NCI-H510A (cell line): ENCODE data around the gene PPME1.
A peak's percentile ranks its signal among the peaks of the same experiment; 100 is the strongest.
"Not testable (repeated sequence)": the region's sequence is repeated elsewhere in the genome, so short reads cannot be mapped to it uniquely, and the experiment has no call there.

ENCODE experiments used
- DNase-seq: peaks from one replicate; lab custom pipeline; 2025; lab: John Stamatoyannopoulos, UW

PPME1 gene, protein sequence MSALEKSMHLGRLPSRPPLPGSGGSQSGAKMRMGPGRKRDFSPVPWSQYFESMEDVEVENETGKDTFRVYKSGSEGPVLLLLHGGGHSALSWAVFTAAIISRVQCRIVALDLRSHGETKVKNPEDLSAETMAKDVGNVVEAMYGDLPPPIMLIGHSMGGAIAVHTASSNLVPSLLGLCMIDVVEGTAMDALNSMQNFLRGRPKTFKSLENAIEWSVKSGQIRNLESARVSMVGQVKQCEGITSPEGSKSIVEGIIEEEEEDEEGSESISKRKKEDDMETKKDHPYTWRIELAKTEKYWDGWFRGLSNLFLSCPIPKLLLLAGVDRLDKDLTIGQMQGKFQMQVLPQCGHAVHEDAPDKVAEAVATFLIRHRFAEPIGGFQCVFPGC

DNA sequence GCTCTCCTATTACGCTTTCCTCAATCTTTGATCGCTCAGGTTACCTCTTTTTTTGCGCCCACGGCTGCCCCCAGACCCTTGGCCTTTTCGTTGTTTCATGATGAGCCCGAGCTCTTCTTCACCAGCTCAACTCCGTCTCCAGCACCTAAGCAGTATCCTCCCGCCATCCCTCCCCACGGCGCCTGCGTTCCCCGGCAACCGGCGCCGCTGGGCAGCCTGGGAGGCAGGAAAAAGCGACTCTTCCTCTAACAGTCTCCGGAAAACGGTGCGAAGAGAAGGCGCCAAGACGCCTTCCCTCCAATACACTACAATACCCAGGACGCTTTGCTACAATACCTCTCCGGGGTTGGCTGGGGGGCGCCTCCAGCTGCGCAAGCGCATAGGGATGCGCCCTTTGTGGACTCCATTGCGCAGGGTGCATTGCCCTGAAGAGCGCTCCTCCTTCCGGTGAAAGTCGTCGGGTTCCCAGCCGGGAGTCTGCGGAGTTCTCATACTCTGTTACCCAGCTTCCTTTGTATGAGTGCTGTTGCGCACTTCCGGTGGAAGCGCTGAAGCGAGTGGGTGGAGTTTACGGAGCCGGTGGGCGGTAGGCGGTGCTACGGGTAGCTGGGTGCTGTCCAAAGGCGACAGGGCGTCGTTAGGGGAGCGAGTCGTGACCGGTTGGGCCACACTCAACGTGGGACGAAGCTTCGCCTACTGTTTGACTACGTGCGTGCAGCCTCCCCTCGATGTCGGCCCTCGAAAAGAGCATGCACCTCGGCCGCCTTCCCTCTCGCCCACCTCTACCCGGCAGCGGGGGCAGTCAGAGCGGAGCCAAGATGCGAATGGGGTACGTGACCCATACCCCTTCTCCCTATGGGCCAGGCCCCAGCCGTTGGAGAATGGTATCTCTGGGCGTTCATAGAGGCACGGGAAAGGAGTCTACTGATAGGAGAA, at the start of gene PPME1, which contains the start of gene C2CD3:
Gene PPME1, plus strand, starts transcription at position 596 of the 936 bp plus-strand sequence. Its CDS starts 133 bp downstream, at position 729.
Gene C2CD3, minus strand, starts transcription at position 309 of the 936 bp plus-strand sequence. Its CDS starts 210 bp downstream, at position 99.
- peak; percentile 99 for DNase-seq

DNA sequence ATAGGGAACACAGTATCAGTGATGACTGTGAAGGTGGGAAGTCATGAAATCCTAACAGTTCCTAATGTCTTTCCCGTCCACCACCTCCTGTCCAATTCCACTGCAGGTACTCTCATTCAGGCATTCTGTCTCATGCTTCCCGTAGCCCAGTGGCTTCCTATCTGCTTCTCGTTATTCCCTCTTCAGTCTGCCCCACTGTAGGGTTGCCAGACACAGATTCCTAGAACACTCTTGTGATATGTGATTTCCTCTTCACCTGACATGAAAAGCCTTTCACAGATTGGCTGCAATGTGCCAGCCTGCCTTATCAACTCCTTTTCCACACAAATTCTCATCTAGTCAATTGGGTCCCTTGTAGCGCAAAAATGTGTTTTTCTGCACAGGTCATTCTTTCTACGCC, 49.3 kb upstream of the PPME1 start:
- no peak for DNase-seq

DNA sequence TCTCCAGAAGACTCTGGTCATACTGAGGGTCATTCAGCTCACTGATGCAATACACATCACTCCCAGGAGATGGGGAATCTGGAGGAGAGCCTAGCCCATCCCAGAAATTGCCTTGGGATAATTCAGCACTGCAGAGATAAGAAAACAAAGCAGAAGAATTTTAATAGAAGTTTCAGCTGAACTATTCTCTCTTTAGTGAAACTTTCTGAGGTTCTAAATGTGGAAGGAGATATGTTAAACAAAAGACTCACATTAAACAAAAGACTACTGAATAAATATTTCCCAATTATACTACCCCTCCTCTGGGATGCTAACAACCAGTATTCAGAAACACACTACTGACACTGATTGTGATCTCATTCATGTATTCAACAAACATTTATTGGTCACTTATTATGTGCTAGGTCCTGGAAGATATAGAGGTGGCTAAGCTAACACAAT, 48.1 kb upstream of the PPME1 start:
- no peak for DNase-seq

DNA sequence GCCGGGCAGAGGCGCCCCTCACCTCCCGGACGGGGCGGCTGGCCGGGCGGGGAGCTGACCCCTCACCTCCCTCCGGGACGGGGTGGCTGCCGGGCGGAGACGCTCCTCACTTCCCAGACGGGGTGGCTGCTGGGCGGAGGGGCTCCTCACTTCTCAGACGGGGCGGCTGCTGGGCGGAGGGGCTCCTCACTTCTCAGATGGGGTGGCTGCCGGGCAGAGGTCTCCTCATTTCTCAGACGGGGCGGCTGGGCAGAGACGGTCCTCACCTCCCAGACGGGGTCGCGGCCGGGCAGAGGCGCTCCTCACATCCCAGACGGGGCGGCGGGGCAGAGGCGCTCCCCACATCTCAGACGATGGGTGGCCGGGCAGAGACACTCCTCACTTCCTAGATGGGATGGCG, 42.0 kb upstream of the PPME1 start:
- DNase-seq, result not testable (repeated sequence)

DNA sequence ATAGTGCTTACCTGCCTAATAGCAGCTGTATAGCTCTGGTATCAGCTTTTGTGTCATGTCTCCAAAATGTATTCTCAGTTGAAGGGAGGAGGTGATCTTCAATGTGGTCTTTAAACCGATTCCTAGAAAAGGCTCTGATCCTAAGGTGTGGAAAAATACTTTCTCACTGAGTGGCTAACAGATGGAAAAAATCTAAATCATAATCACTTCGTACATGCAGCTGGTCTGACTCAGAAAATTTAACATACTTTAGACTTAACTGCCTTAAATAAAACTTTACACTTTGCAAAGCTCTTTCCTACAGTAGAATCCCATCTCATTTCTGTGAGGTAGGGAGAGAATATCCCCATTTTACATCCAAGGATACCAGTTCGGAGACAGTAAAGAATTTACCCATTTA, 38.3 kb upstream of the PPME1 start:
- no peak for DNase-seq

DNA sequence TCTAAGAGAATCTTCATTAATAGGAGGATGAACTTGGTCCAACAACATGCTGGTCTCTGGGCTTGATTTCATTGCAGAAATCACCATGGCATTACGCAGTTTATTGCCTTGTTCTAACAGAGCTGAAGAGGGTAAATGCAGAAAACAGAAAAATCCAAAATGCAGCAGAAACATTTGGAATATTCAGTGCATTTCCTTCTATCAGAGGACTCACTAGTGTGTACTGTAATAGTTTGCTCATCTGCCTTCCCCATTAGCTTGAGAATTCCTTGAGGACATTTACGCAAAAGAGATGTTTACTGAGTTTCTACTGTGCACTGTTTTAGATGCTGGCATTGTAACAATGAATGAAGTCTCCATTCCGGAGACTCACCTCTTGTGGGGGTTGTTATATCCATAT, 37.7 kb upstream of the PPME1 start:
- DNase-seq, result no peak

DNA sequence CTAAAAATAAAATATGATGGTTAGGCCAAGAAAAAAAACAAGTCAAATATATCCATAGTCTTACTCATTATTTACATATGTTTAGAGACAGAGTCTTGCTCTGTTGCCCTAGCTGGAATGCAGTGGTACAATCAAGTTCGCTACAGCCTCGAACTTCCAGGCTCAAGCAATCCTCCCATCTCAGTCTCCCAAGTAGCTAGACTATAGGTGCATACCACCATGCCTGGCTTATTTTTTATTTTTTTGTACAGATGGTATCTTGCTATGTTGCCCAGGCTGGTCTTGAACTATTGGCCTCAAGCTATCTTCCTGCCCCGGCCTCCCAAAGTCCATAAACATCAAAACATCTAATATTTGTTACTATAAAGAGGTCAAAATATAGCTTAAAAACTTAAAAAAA, 36.4 kb upstream of the PPME1 start:
- DNase-seq, result no peak

DNA sequence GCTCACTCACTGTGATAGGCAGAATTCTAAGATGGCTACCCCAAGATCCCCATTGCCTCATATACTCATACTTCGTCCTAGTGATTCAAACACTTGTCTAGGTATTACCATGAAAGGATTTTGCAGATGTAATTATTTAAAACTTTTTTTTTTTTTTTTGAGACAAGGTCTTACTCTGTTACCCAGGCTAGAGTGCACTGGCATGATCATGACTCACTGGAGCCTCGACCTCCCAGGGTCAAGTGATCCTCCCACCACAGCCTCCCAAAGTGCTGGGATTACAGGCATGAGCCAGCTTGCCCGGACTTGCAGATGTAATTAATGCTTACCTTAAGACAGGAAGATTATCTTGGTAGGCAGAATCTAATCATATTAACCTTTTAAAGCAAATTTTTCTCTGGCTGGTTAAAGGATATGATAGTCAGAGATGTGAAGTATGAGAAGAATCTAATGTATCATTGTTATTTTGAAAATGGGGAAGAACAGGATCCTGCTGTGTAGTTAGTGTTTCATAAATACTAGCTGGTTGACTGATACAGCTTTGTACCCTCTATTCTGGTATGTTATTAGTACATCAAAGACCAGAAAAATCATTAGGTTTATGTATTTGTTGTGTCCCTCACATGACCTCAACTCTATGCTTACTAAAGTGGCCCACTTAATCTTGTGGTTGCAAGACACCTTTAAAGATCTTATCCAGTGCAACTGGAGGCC, 35.8 kb upstream of the PPME1 start:
- DNase-seq, result no peak

DNA sequence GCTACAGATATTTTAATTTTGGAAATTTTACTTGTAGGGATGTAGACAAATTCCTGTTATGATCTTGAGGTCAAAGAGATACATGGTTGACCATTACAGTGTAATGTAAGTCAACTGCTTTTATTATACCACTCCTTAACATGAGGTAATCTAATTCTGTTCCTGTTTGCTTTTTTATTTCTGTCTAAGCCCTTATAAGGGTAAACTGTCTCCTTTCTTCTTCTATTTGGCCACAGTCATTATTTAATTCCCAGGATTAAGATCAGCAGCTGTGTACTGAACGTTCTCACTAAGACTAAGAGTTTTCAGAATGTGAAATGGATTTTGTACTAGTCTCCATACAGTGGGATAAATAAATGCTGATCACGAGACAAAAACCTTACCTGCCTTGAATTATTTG, 33.1 kb upstream of the PPME1 start:
- no peak for DNase-seq

DNA sequence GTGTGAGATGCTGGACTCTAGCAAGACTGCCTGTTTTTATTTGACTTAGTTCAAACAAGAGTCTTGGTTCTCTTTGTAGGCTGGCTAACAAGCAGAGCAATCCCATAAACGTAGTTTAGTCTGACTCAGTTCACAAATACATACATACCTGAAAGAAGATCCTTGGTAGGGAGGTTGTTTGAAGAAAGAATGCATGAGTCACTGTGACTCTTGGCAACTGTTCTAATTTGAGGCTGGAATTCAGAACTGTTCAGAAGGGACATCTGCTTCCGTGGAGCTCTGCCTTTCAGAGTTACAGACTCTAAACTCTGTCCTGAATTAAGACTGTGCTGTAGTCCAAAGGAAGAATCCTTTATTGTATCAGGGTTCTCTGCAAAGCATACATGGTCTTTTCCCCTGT, 32.5 kb upstream of the PPME1 start:
- DNase-seq, result no peak

DNA sequence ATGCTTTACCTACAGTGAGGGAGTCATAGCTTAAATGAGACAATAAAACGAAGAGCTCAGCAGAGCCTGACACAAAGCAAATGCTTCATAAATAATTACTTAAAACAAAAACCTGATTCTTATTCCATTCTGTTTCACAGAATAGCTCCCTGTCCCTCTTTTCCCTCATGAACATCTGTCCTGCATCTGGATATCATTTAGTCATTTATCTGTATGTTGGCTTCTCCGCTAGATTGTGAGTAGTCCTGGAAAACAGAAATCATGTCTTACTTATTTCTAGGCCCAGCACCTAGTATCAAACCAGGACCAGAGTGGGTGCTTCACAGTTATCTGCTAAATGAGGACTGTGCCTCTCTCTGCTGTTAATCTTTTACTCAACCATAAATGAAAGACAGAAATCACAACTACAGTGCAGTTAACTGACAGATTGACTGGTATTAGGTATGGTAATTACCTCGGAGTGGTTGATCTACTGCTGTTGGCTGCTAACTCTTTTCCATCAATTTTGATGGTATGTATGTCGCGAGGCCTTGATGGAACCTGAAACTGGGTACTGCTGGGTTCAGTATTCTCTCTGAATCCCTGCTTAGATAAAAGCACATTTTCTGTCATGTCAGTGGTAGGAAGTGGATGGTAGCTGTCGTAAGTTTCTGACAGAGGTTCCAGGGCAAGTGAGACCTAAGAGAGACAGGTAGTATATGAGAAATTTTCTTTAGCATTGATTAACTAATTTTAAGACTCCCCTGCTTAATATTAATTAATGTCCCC, 31.8 kb upstream of the PPME1 start:
- no peak for DNase-seq

DNA sequence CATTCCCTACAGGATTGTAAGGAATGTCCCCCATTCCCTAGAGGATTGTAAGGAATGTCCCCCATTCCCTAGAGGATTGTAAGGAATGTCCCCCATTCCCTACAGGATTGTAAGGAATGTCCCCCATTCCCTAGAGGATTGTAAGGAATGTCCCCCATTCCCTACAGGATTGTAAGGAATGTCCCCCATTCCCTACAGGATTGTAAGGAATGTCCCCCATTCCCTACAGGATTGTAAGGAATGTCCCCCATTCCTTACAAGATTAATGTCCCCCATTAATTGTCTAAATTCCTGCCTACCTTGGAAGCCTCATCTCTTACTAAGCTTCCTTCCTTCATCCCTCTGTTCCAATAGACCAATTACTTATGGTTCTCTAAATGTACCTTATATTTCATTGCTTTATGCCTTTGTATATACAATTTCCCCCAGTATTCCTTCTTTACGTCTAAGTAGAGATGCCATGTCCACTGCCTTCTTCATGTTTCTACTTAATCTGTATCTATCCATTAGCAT, 31.1 kb upstream of the PPME1 start:
- not testable (repeated sequence) for DNase-seq

DNA sequence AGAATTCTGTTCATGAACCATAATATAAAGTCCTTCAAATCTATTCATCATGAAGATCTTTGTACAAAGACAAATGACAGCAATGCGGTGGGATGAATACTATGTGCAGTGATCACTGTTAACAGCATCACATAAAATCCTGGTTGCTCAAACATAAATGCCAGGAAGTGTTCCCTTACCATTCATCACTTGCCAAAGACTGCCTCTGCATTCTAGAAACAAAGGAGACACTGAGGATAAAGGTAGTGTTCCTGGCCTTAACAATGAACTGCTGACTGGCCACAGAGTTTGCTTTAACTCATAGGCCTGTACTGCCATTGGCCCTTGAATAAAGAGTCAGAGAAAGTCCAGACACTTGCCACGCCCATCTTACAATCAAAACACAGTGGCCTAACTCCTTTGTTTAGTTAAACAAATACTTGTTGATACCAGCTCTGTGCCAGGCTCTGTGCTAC, 29.8 kb upstream of the PPME1 start:
- DNase-seq, result no peak

DNA sequence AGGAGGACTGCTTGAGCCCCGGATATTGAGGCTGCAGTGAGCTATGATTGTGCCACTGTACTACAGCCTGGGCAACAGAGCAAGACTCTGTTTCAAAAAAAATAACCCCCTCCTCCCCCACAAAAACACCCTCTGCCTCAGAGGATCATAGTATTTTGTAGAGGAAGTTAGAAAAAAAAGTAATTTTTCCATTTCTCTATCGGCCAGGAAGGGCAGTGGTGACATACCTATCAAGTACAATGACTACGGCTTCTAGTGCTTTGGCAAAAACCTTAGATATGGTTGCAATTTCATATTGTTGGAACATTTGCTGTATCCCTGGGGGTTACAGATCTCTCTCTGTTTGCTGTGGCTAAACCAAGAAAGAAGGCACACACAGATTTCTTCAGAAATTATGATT, 29.2 kb upstream of the PPME1 start:
- DNase-seq, result no peak

DNA sequence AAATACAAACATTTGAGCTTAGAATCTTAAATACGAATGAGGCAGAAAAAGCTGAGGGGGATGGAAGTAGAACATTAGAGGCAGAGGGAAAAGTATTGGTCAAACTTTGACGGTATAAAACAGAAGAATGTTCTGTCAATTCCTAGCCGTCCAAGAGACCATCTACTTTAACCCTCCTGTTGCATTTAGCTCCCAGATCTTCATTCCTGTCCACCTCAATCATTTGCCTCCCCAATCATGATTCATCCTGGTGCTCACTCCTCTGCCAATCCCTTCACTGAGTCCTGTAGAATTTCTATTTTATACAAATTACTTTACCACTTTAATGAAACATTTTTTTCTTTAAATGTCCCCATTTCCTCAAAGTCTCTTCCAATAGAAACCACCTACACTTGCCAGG, 28.5 kb upstream of the PPME1 start:
- DNase-seq, result no peak

DNA sequence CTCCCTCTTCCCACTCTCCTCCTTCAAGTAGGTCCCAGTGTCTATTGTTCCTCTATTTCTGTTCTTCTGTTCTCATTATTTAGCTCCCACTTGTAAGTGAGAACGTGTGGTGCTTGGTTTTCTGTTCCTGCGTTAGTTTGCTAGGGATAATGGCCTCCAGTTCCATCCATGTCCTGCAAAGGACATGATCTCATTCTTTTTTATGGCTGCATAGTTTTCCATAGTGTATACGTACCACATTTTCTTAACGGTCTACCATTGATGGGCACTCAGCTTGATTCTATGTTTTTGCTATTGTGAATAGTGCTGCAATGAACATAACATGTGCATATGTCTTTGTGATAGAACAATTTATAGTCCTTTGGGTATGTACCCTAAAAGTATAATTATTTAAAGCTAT, 26.5 kb upstream of the PPME1 start:
- DNase-seq, result no peak

DNA sequence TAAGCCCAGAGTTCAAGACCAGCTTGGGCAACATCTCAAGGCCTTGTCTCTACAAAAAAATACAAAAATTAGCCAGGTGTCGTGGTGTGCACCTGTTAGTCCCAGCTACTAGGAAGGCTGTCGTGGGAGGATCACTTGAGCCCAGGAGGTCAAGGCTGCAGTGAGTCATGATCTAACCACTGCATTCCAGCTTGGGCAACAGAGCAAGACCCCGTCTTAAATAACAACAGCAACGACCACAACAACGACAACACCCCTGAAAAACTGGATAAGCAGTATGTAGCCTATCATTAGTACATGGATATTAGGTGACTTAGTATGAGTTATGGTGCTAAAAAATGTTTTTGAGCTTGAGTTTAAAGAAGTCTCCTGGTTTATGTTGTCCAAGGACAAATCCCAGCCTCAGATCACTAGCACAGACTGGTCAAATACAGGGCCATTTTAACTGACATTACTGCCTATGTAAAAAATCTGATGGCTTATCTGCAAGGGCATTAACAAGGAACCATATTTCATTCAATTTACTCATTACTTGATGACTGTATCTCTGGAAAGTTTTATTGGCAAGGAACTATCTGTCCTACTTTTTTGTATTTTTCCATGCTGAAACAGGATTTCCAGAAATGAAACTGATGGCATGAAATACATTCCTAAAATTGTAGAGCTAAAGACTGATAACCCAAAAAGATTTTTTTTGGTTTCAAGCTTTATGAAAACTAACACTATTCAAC, 23.7 kb upstream of the PPME1 start:
- no peak for DNase-seq

DNA sequence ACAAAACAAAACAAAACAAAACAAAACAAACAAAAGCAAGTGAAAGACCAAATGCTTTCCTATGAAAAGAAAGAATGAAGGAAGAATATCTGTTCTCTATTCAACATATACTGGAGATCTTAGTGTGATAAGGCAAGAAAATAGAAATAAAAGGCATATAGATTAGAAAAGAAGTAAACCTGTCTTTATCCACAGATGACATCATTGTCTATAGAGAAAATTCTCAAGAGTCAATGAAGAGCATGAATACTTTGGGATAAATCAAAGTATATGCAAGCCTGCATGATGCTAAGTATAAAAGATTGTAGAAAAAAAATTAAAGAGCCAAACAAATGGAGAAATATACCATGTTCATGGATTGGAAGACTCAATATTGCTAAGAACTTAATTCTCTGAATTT, 17.9 kb upstream of the PPME1 start:
- DNase-seq, result no peak

DNA sequence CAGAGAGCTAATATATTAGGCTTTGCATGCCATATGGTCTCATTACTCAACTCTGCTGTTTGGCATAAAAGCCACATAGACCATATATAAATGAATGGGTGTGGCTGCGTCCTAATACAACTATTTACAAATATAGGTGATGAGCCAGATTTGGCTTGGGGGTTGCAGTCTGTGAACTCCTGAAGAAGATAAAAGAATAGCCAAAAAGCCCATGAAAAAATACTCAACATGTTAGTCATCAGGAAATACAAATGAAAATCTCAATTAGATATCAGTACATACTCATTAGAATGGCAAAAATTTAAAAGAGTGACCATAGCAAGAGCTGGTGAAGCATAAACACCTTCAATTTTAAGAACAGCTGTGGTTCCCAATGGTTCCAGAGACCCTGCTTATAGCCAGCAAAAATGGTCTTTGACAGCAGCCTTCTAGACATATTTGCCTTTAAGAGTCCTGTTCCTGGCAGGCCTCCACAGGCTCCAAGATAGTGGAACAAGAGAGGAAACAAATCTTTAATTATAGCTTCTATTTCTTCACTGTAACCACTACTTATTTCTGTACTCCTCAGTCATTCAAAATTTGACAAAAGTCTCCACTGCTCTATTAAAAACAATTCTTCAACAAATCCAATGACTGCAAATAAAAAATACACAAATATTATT, 16.3 kb upstream of the PPME1 start:
- no peak for DNase-seq

DNA sequence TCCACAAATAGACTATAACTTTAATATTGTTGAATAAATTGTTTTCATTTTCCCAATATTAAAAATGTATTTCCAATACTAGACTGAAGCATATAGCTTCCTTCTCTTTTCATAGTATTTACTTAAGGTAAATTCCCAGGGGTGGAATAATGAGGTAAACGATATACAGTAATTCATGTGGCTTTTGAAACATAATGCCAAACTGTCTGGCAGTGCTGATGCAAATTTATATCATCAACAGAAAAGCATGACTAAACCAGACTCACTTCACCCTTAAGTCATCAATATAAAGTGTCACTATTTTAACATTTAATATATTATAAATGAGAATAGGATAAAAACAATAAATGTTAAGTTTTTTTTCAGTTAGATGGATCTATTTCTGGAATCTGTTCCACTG, 13.9 kb upstream of the PPME1 start:
- no peak for DNase-seq
